HFFc6 (cell line): ENCODE measurements around the gene HSDL1. TPM values are rescaled to one million over a fixed set of nuclear protein-coding genes. Genes with fewer than 3 reads are reported as not detected.

Source experiments
- DNase-seq: peaks from one replicate; pipeline ENCODE4 v3.0.0-alpha.2; 2018
- H3K27ac Mint-ChIP-seq: 2 replicates; pipeline ENCODE4 v1.8.0; 2020; ENCODE audit warnings: mild to moderate bottlenecking, mixed read lengths
- H3K27me3 Mint-ChIP-seq: 2 replicates; pipeline ENCODE4 v1.8.0; 2021; ENCODE audit warnings: mild to moderate bottlenecking, moderate library complexity, mixed read lengths; ENCODE audit not compliant: insufficient read depth
- H3K36me3 Mint-ChIP-seq: 2 replicates; pipeline ENCODE4 v1.8.0; 2021; ENCODE audit warnings: low read depth, mixed read lengths
- H3K4me1 Mint-ChIP-seq: 2 replicates; pipeline ENCODE4 v1.8.0; 2020; ENCODE audit warnings: low read depth, mixed read lengths
- H3K4me3 Mint-ChIP-seq: 2 replicates; pipeline ENCODE4 v1.8.0; 2020; ENCODE audit warnings: mild to moderate bottlenecking, moderate library complexity, mixed read lengths
- H3K9me3 Mint-ChIP-seq: 2 replicates; pipeline ENCODE4 v1.8.0; 2020; ENCODE audit warnings: mild to moderate bottlenecking, mixed read lengths
- total RNA-seq, 6 experiments: library from RNA; stranded (reverse); fragmentation: NEBNext Ultra II Directional; extraction: Animal tissue kit (Norgen Biotek cat#: 25700); gene quantifications; 2 replicates in 1 of 6; 3 replicates in 5 of 6; pipeline ENCODE4 v1.2.3, GENCODE V29; 2021
- TF ChIP-seq, protein P1 (sequence below): fragments of 200-600 bp; sonication (generic); IDR thresholded peaks from 2 replicates; pipeline ENCODE4 v1.5.0; 2021; ENCODE audit warnings: antibody characterized with exemption, mild to moderate bottlenecking

The HSDL1 gene
- total RNA-seq, 6 experiments from 2014 or later, result 14.8 to 18.8 (median 17.2) TPM

DNA sequence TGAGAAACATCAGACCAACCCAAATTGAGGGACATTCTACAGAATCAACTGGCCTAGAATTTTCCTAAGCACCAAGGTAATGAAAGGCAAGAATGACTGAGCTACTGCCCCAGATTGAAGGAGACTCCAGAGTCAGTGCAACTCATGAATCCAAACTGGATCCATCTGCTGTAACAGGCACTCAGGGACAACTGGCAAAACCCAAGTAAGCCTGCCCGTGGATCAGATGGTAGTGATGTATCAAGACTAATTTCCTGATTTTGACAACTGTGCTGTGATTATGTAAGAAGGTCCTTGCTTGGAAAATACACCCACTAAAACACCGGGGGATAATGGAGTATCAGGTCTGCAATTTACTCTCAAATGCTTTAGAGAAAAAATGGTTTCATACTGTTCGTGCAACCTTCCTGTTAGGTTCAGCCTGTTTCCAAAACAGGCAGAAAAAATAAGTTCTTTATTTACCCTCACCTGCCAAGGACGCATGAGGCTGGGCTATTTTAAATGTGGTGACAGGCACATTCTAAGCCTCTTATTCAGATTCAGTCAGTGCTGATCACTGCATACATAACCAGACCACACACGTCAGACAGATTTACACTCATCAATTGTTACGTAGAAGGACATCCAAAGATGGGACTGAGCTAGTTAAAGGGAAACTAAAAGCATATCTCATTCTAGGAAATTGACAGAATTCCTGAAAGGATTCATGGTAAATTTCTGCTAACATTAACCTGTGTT lies 35.2 kb downstream of the HSDL1 start:
- TF ChIP-seq, protein P1, sequence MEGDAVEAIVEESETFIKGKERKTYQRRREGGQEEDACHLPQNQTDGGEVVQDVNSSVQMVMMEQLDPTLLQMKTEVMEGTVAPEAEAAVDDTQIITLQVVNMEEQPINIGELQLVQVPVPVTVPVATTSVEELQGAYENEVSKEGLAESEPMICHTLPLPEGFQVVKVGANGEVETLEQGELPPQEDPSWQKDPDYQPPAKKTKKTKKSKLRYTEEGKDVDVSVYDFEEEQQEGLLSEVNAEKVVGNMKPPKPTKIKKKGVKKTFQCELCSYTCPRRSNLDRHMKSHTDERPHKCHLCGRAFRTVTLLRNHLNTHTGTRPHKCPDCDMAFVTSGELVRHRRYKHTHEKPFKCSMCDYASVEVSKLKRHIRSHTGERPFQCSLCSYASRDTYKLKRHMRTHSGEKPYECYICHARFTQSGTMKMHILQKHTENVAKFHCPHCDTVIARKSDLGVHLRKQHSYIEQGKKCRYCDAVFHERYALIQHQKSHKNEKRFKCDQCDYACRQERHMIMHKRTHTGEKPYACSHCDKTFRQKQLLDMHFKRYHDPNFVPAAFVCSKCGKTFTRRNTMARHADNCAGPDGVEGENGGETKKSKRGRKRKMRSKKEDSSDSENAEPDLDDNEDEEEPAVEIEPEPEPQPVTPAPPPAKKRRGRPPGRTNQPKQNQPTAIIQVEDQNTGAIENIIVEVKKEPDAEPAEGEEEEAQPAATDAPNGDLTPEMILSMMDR, result no peak
- no peak overlapping the region; the same call in 1 of the 2 replicates for H3K27ac Mint-ChIP-seq
- no peaks in the 10 kb centered on the region for H3K27me3 Mint-ChIP-seq
- H3K9me3 Mint-ChIP-seq, result no peaks in the 10 kb centered on the region
- peaks cover 23% of the 10 kb centered on the region for H3K4me1 Mint-ChIP-seq
- H3K36me3 Mint-ChIP-seq, result no peaks in the 10 kb centered on the region
- no peak for DNase-seq
- H3K4me3 Mint-ChIP-seq, result no peak overlapping the region

DNA sequence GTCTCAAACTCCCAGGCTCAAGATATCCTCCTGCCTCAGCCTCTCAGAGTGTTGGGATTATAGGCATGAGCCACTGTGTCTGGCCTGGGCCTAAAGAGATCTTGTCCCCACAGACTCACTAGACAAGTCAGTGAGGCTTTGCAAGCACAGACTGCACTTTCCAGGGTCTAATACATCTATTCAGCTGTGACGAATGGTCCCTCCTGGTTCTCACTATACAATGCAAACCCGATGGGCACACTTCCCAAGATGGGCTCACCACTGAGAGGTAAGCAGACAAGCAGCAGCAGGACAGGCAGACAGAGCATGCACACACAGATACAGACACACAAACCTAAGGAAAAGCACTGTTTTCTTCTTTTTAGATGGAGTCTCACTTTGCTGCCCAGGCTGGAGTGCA lies 37.1 kb downstream of the HSDL1 start:
- TF ChIP-seq, protein P1, result no peak
- H3K9me3 Mint-ChIP-seq, result no peaks in the 10 kb centered on the region

DNA sequence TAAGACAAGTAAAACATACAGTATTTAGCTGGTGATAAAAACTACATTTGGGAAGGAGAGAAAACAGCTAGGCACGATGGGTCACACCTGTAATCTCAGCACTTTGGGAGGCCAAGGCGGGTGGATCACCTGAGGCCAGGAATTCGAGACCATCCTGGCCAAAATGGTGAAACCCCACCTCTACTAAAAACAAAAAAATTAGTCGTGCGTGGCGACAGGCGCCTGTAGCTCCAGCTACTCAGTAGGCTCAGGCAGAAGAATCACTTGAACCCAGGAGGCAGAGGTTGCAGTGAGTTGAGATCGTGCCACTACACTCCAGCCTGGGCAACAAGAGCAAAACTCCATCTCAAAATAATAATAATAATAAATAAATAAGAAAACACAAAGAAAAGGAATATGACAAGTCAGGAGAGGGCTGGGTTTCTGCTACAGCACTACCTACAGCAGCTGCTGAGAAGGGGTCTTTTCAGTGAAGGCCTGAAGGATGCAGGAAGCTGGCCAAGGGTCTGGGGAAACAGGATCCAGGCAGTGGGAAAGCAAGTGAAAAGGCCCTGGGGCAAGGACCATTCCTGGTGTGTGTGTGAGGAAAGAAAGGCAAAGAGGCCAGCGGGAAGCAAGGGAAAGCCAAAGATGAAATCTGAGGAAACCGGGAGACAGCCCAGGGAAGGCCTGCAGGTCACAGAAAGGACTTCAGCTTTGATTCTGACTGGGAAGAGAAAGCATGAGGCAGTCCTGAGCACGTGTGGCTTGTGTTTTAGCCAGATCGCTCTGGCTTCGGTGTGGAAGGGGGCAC lies 38.8 kb downstream of the HSDL1 start:
- Mint-ChIP-seq H3K4me3 (no peak overlapping the region), H3K27ac (no peak overlapping the region; the same call in 1 of the 2 replicates), H3K4me1 (peaks cover 37% of the 10 kb centered on the region), H3K36me3 (no peaks in the 10 kb centered on the region), H3K27me3 (no peaks in the 10 kb centered on the region), H3K9me3 (no peaks in the 10 kb centered on the region)
- DNase-seq, result no peak
- TF ChIP-seq, protein P1, result no peak

More for the DNA sequence above, 37.1 kb downstream of the HSDL1 start:
- no peak for DNase-seq
- Mint-ChIP-seq H3K27me3 (no peaks in the 10 kb centered on the region), H3K27ac (no peak overlapping the region), H3K36me3 (no peaks in the 10 kb centered on the region), H3K4me3 (no peak overlapping the region), H3K4me1 (peaks cover 37% of the 10 kb centered on the region)

DNA sequence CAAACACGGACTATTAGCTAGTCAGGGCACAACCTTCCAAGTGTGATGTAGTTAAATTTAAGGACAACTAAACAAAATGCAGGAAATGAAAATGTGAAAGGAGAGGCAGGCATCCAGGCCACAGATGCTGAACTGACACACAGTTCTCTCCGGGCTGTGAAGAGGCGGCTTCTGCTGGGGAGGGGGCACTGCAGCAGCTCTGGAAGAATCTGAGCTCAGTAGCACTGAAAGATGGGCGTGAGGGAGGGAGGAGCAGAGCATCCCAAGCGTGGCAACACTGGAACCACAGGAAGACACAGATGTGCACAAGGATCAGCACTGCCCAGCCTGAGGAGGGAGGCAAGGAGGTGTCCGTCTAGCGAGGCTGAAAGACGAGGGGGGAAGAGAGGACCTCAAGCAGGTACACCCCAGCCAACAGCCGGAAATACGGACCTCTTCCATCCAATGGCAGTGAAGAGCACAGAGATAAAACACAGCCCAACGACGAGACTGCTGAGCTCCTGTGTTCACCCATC lies 39.6 kb downstream of the HSDL1 start:
- Mint-ChIP-seq H3K36me3 (no peaks in the 10 kb centered on the region), H3K4me3 (no peak overlapping the region), H3K27me3 (no peaks in the 10 kb centered on the region), H3K27ac (peak overlapping the region; percentile 8; the same call in 1 of the 2 replicates), H3K9me3 (no peaks in the 10 kb centered on the region), H3K4me1 (peaks cover 30% of the 10 kb centered on the region)
- TF ChIP-seq, protein P1, result no peak
- DNase-seq, result no peak

DNA sequence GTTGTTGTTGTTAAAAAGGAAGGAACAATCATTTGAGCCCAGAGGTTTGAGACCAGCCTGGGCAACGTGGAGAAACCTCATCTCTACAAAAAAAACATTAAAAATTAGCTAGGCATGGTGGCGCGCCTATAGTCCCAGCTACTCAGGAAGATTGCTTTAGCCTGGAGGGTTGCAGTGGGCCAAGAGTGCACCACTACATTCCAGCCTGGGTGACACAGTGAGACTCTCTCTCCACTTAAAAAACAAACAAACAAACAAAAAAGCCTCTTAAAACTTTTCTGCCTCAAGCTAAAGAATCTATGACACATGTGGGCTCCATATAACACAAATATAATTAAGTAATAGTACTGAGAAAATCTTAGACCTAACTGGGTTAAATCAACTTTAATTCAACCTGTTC lies 40.7 kb downstream of the HSDL1 start:
- Mint-ChIP-seq H3K27me3 (no peaks in the 10 kb centered on the region), H3K27ac (no peak overlapping the region), H3K4me1 (peaks cover 34% of the 10 kb centered on the region), H3K4me3 (no peak overlapping the region), H3K36me3 (no peaks in the 10 kb centered on the region), H3K9me3 (no peaks in the 10 kb centered on the region)
- peak; percentile 25 for DNase-seq
- TF ChIP-seq, protein P1, result no peak
